A549 (cell line): Measurements from ENCODE around the gene KCNK17.

Experiments
- CTCF ChIP-seq: fragments of >200 bp; sonication (Bioruptor Twin); formaldehyde crosslinking; IDR thresholded peaks from 3 replicates; pipeline ENCODE4 v1.5.1; 2016
- EP300 ChIP-seq, 2 experiments: fragments of >200 bp; sonication (Bioruptor Twin); formaldehyde crosslinking; IDR thresholded peaks; 2 replicates in 1 of 2; 3 replicates in 1 of 2; pipeline ENCODE4 v1.6.1; 2016 to 2017
- JUN ChIP-seq, 2 experiments: fragments of >200 bp; sonication (Bioruptor Twin); formaldehyde crosslinking; IDR thresholded peaks; 2 replicates in 1 of 2; 3 replicates in 1 of 2; pipeline ENCODE4 v1.6.1; 2016 to 2017
- KDM1A ChIP-seq: fragments of 200-600 bp; sonication (generic); IDR thresholded peaks from 2 replicates; pipeline ENCODE4 v1.6.1; 2016; ENCODE audit warnings: low read depth, mild to moderate bottlenecking
- USF2 ChIP-seq: fragments of 450-650 bp; IDR thresholded peaks from 2 replicates; pipeline ENCODE4 v1.6.1; 2014; ENCODE audit warnings: antibody characterized with exemption
- TF ChIP-seq, protein P1 (sequence below): IDR thresholded peaks from 2 replicates; pipeline ENCODE4 v1.6.1; 2012

- TF ChIP-seq, protein P1, sequence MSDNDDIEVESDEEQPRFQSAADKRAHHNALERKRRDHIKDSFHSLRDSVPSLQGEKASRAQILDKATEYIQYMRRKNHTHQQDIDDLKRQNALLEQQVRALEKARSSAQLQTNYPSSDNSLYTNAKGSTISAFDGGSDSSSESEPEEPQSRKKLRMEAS = no peak
- TF ChIP-seq USF2 = no peak
- no peak for TF ChIP-seq KDM1A
- no peak for TF ChIP-seq EP300 (IDR thresholded peaks at IDR 0.05)
- no peak for TF ChIP-seq CTCF
- TF ChIP-seq JUN (IDR thresholded peaks at IDR 0.05) = no peak
Measured at GRCh38 chr6:39296745-39297640, 17.2 kb downstream of the KCNK17 start.
